ENCODE data around the gene FCN3. TPM values are rescaled to one million over a fixed set of nuclear protein-coding genes. Genes with fewer than 3 reads are reported as not detected.

FCN3 gene
- polyA plus RNA-seq, 2 donors, result 1.6 to 2.6 TPM

DNA sequence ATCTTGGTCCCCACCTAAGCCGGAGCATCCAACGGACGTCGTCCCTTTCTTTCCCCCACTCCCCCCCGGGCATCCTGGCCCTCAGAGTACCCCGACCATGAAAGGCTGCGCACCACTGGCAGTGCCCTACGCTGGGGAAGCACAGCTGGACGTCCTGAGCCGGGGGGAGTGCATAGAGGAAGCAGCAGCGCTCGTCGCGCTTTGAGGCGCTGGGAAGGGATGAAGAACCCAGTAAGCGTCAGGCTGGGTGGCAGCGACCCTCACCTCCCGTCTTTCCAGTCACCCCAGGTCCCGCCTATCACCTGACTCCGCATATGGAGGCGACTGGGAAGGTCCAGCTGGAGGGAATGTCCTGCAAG lies 13.6 kb downstream of the FCN3 start:
- WGBS, 2 donors, result 88 to 90% methylated on average over 21 of the region's 21 CpGs
- no peaks in the 10 kb centered on the region for H3K27me3 ChIP-seq (ENCODE audit: control insufficient read depth in 1 of 2, insufficient read depth in 2 of 2, low read length in 2 of 2)
- H3K27ac ChIP-seq (ENCODE audit: low read depth in 2 of 2, low read length in 1 of 2), result no peak overlapping the region
- peaks cover 28 to 71% of the 10 kb centered on the region in 2 donors for H3K36me3 ChIP-seq (ENCODE audit: control insufficient read depth in 2 of 2, insufficient read depth in 2 of 2, low read length in 1 of 2)
- no peaks in the 10 kb centered on the region for H3K9me3 ChIP-seq (ENCODE audit: control insufficient read depth in 2 of 2, insufficient read depth in 1 of 2, low read depth in 1 of 2, low read length in 1 of 2)
- H3K4me1 ChIP-seq (ENCODE audit: control insufficient read depth in 2 of 2, insufficient read depth in 2 of 2, low read length in 1 of 2), result peaks cover 6 to 21% of the 10 kb centered on the region in 2 donors
- H3K4me3 ChIP-seq (ENCODE audit: low read depth in 1 of 2, low read length in 2 of 2), result no peak overlapping the region

DNA sequence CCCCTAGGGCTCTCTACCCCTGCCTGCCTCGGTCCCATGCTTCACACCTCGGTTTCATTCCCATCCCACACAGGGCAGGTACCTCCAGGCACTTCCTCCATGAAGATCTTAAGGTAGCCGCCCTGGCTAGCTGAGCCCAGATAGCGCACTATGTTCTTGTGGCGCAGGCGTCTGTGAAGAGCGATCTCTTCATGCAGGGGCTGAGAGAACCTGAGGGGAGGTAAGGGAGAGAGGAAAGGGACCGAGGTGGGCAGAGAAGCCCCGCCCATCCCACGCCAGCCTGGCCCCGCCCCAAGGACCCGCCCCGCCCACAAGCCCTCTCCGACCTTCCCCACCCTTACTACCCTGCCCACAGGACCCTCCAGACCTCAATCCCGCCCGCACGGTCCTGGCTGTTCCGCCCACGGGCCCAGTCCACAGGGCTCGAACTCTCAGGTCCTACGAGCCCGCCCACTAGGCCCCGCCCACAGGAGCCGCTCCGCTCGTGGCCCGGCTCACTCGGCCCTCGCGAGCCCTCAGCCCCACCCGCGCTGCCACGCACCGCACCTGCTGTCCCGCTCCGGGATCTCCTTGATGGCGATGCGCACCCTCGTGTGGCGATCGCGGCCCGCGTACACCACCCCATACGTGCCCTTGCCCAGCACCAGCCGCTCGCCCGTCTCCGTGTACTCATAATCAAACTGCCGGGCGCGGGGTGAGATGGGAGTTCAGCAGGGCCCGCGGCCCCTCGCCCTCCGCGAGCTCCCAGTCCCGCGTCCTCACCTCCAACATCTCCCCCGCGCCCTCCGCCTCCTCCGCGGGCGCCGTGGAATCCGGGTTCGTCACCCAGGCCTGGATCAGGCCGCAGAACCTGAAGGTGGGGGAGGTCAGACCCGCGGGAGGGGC lies 14.2 kb downstream of the FCN3 start:
- no peaks in the 10 kb centered on the region for H3K9me3 ChIP-seq (ENCODE audit: control insufficient read depth in 2 of 2, insufficient read depth in 1 of 2, low read depth in 1 of 2, low read length in 1 of 2)
- no peaks in the 10 kb centered on the region for H3K27me3 ChIP-seq (ENCODE audit: control insufficient read depth in 1 of 2, insufficient read depth in 2 of 2, low read length in 2 of 2)
- H3K27ac ChIP-seq (ENCODE audit: low read depth in 2 of 2, low read length in 1 of 2), result no peak overlapping the region
- no peak overlapping the region for H3K4me3 ChIP-seq (ENCODE audit: low read depth in 1 of 2, low read length in 2 of 2)
- peaks cover 28 to 77% of the 10 kb centered on the region in 2 donors for H3K36me3 ChIP-seq (ENCODE audit: control insufficient read depth in 2 of 2, insufficient read depth in 2 of 2, low read length in 1 of 2)
- 49 to 59% methylated on average over 65 to 71 of the region's 71 CpGs for WGBS, 2 donors
- H3K4me1 ChIP-seq (ENCODE audit: control insufficient read depth in 2 of 2, insufficient read depth in 2 of 2, low read length in 1 of 2), result peaks cover 6 to 21% of the 10 kb centered on the region in 2 donors

DNA sequence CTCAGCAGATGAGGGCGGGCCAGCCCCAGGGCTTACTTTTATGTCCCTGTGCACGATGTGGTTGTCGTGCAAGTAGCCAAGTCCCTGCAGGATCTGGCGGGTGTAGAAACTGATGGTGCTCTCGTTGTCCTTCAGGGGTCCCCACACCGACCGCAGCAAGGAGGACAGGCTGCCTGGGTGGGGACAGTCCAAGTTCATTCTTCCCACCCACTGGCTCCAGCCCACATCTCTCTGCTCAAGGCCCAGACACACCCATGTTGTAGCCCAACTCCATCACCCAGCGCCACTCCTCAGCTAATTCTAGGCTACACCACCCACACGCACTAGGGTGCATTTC lies 14.8 kb downstream of the FCN3 start:
- H3K36me3 ChIP-seq (ENCODE audit: control insufficient read depth in 2 of 2, insufficient read depth in 2 of 2, low read length in 1 of 2), result peaks cover 28 to 81% of the 10 kb centered on the region in 2 donors
- WGBS, 2 donors, result 56 to 63% methylated on average over 9 of the region's 9 CpGs
- H3K4me1 ChIP-seq (ENCODE audit: control insufficient read depth in 2 of 2, insufficient read depth in 2 of 2, low read length in 1 of 2), result peaks cover 6 to 17% of the 10 kb centered on the region in 2 donors
- no peaks in the 10 kb centered on the region for H3K9me3 ChIP-seq (ENCODE audit: control insufficient read depth in 2 of 2, insufficient read depth in 1 of 2, low read depth in 1 of 2, low read length in 1 of 2)
- no peak overlapping the region for H3K4me3 ChIP-seq (ENCODE audit: low read depth in 1 of 2, low read length in 2 of 2)
- no peaks in the 10 kb centered on the region for H3K27me3 ChIP-seq (ENCODE audit: control insufficient read depth in 1 of 2, insufficient read depth in 2 of 2, low read length in 2 of 2)
- no peak overlapping the region for H3K27ac ChIP-seq (ENCODE audit: low read depth in 2 of 2, low read length in 1 of 2)

DNA sequence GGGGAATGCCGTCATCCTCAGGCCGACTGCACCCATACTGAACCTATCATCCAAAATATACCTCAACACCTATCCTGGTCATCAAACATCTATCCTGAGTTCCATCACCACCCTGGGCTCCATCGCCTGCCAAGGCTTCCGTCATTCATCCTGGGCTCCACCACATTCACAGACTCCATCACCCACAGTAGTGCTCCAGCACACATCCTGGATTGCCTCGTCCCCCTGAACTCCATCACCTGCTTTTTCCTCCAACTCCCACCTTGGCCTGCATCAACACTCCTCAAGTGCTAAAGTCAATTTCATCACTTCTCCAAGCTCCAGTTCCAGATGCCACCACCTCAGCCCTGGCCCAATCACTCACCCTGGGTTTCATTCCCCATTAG lies 15.7 kb downstream of the FCN3 start:
- Histone ChIP-seq H3K27me3 (ENCODE audit: control insufficient read depth in 1 of 2, insufficient read depth in 2 of 2, low read length in 2 of 2) (no peaks in the 10 kb centered on the region), H3K36me3 (ENCODE audit: control insufficient read depth in 2 of 2, insufficient read depth in 2 of 2, low read length in 1 of 2) (peaks cover 28 to 75% of the 10 kb centered on the region in 2 donors), H3K4me1 (ENCODE audit: control insufficient read depth in 2 of 2, insufficient read depth in 2 of 2, low read length in 1 of 2) (peaks cover 3 to 14% of the 10 kb centered on the region in 2 donors), H3K4me3 (ENCODE audit: low read depth in 1 of 2, low read length in 2 of 2) (no peak overlapping the region), H3K9me3 (ENCODE audit: control insufficient read depth in 2 of 2, insufficient read depth in 1 of 2, low read depth in 1 of 2, low read length in 1 of 2) (no peaks in the 10 kb centered on the region), H3K27ac (ENCODE audit: low read depth in 2 of 2, low read length in 1 of 2) (no peak overlapping the region)
- 94 to 98% methylated on average over 5 of the region's 5 CpGs for WGBS, 2 donors

DNA sequence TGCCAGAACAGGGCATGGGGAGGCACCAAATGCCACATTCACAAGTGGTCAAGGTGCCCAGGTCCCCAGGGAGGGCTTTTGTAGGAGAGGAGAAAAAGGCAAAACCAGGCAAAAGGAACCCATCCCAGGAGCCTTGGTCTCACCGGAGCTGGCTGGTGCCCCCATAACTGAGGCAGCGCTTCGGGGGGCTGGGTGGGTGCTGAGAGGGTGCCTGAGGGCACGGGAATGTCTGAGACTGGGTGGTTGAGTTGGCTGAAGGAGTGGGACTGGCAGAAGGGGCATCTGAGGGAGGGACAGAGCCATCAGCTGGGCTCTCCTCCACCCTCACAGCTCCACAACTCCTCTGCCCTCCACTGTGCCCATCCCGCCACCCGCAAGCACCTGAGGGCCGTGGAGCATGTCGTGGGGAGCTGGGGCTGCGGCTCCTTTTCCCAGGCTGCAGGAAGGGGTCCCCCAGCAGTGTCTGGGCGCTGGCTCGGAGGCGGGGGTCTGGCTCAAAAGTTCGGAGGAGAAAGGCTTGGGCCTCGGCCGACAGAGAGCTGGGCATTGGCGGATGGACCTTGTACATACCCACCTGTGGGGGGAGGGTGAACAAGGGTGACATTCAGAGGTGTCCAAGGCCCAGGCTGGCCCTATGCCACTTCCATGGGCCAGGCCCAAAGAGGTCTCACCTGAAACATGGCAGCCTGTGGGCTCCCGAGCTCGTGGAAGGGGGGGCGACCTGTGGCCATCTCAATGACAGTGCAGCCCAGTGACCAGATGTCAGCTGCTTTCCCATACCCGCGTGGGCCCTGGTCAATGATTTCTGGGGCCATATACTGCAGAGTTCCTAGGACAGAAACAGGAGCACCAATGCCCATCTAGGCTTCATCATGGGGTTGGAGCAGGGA lies 16.3 kb downstream of the FCN3 start:
- Histone ChIP-seq H3K27ac (ENCODE audit: low read depth in 2 of 2, low read length in 1 of 2) (peak overlapping the region in 1 of 2 donors; percentile 22), H3K36me3 (ENCODE audit: control insufficient read depth in 2 of 2, insufficient read depth in 2 of 2, low read length in 1 of 2) (peaks cover 28 to 73% of the 10 kb centered on the region in 2 donors)

DNA sequence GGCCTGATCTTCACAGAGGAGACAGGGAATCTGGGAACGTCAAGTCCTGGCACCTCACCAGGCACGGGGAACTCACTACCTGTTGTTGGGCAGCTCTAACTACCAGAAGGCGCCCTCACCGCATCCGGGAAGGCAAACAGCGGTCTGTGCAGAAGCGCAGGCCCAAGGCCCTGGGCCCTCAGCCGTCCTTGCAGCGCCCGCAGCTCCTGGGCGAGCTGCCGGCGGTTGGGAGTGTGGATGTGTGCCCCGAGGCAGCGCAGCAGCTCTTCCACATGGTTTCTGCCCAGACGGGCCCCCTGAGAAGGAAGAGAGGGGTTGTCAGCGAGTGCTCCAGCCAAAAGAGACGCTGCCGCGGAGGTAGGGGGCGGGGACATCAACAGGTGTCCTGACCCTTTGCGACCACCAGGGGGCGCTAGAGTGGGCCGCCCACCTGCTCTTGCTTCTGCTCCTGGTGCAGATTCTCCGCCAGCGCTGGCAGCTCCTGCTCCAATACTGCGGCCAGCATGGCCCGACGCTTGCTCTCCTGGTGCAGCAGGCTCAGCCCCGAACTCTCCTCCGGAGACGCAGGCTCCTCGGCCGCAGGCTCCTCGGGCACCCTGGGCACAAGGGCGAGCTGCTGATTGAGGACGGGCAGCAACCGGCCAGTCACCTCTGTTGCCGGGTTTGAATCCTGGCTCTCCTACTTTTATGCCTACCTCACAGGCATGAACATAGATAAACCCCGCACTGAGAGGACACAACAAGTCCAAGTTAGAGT lies 17.2 kb downstream of the FCN3 start:
- peak overlapping the region; percentile 53 to 71 for H3K27ac ChIP-seq (ENCODE audit: low read depth in 2 of 2, low read length in 1 of 2)
- WGBS, 2 donors, result 24 to 25% methylated on average over 37 to 40 of the region's 40 CpGs
- H3K27me3 ChIP-seq (ENCODE audit: control insufficient read depth in 1 of 2, insufficient read depth in 2 of 2, low read length in 2 of 2), result no peaks in the 10 kb centered on the region
- H3K4me1 ChIP-seq (ENCODE audit: control insufficient read depth in 2 of 2, insufficient read depth in 2 of 2, low read length in 1 of 2), result peaks cover 3 to 14% of the 10 kb centered on the region in 2 donors
- peak overlapping the region in 1 of 2 donors; percentile 28 for H3K4me3 ChIP-seq (ENCODE audit: low read depth in 1 of 2, low read length in 2 of 2)
- peaks cover 25 to 68% of the 10 kb centered on the region in 2 donors for H3K36me3 ChIP-seq (ENCODE audit: control insufficient read depth in 2 of 2, insufficient read depth in 2 of 2, low read length in 1 of 2)
- no peaks in the 10 kb centered on the region for H3K9me3 ChIP-seq (ENCODE audit: control insufficient read depth in 2 of 2, insufficient read depth in 1 of 2, low read depth in 1 of 2, low read length in 1 of 2)

More for the DNA sequence above, 16.3 kb downstream of the FCN3 start:
- 91 to 92% methylated on average over 21 of the region's 21 CpGs for WGBS, 2 donors
- Histone ChIP-seq H3K4me1 (ENCODE audit: control insufficient read depth in 2 of 2, insufficient read depth in 2 of 2, low read length in 1 of 2) (peaks cover 3 to 14% of the 10 kb centered on the region in 2 donors), H3K9me3 (ENCODE audit: control insufficient read depth in 2 of 2, insufficient read depth in 1 of 2, low read depth in 1 of 2, low read length in 1 of 2) (no peaks in the 10 kb centered on the region), H3K27me3 (ENCODE audit: control insufficient read depth in 1 of 2, insufficient read depth in 2 of 2, low read length in 2 of 2) (no peaks in the 10 kb centered on the region), H3K4me3 (ENCODE audit: low read depth in 1 of 2, low read length in 2 of 2) (no peak overlapping the region)

DNA sequence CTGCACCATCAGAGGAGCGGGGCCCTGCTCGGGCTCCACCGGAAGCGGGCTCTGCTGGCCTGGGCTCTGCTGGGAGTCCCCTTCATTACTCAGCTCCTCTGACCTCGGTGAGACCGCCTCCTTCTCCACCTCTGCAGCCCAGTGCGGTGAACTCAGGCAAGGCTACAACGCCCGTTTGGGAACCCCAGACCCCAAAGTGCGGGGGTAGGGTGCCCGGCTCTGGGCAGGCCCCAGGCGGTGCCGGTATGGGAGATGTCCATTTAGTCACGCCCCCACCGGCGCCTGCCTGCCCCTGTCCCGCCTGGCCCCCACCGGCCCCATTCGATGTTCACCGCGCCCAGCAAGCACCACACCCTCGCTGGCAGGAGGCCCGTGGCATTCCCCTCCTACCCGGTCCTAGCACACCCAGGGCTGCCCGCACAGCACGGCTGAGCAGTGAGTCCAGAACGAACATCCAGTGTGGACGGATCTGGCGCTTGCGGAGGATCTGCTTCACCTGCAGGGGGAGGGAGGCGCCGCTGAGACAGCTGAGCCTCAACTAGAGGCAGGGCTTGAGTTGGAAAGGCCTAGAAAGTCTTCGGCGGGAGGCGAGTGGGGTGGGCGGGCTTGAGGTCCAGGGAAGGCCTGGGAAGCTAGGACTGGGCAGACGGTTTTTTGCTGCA lies 17.9 kb downstream of the FCN3 start:
- peaks cover 3 to 14% of the 10 kb centered on the region in 2 donors for H3K4me1 ChIP-seq (ENCODE audit: control insufficient read depth in 2 of 2, insufficient read depth in 2 of 2, low read length in 1 of 2)
- H3K27me3 ChIP-seq (ENCODE audit: control insufficient read depth in 1 of 2, insufficient read depth in 2 of 2, low read length in 2 of 2), result no peaks in the 10 kb centered on the region
- H3K36me3 ChIP-seq (ENCODE audit: control insufficient read depth in 2 of 2, insufficient read depth in 2 of 2, low read length in 1 of 2), result peaks cover 20 to 61% of the 10 kb centered on the region in 2 donors
- WGBS, 2 donors, result 48 to 51% methylated on average over 37 of the region's 37 CpGs
- no peaks in the 10 kb centered on the region for H3K9me3 ChIP-seq (ENCODE audit: control insufficient read depth in 2 of 2, insufficient read depth in 1 of 2, low read depth in 1 of 2, low read length in 1 of 2)
- no peak overlapping the region for H3K4me3 ChIP-seq (ENCODE audit: low read depth in 1 of 2, low read length in 2 of 2)
- peak overlapping the region; percentile 53 to 71 for H3K27ac ChIP-seq (ENCODE audit: low read depth in 2 of 2, low read length in 1 of 2)

DNA sequence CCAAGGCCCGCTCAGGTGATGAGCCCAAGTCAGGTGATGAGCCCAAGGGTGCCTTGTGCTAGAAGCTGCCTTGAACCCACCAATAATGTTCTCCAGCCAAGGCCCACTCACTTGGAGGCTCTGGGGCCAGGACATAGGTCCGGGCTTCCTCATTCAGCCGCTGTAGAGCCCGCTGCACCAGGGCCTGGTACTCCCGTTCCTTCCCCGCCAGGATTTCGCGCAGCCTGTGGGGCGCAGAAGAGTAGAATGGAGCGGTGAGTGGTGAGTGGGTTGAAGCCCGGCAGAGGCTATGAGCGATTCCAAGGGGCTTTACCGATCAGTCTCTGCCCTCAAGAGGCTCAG lies 18.4 kb downstream of the FCN3 start:
- Histone ChIP-seq H3K4me1 (ENCODE audit: control insufficient read depth in 2 of 2, insufficient read depth in 2 of 2, low read length in 1 of 2) (peaks cover 3 to 15% of the 10 kb centered on the region in 2 donors), H3K36me3 (ENCODE audit: control insufficient read depth in 2 of 2, insufficient read depth in 2 of 2, low read length in 1 of 2) (peaks cover 17 to 56% of the 10 kb centered on the region in 2 donors), H3K27ac (ENCODE audit: low read depth in 2 of 2, low read length in 1 of 2) (peak overlapping the region; percentile 53 to 71), H3K9me3 (ENCODE audit: control insufficient read depth in 2 of 2, insufficient read depth in 1 of 2, low read depth in 1 of 2, low read length in 1 of 2) (no peaks in the 10 kb centered on the region), H3K27me3 (ENCODE audit: control insufficient read depth in 1 of 2, insufficient read depth in 2 of 2, low read length in 2 of 2) (no peaks in the 10 kb centered on the region), H3K4me3 (ENCODE audit: low read depth in 1 of 2, low read length in 2 of 2) (no peak overlapping the region)
- 80 to 81% methylated on average over 13 of the region's 13 CpGs for WGBS, 2 donors

DNA sequence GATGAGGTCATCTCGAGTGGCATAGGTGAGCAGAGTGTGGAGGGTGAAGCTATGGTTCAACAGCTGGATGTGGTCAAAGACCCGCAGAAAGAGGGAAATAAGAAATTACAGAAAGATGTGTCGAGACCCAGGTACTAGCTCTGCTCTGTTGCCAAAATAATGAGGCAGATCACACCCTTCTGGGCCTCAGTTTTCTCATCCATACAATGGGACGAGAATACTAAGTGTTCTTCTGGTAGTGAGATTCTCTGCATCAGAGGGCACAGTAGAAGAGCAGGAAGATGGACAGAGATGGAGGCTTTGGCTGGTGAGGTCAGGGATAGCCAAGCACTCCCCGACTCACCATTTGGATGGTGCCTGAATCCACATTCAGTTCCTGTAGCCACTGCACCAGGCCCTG lies 18.9 kb downstream of the FCN3 start:
- no peaks in the 10 kb centered on the region for H3K9me3 ChIP-seq (ENCODE audit: control insufficient read depth in 2 of 2, insufficient read depth in 1 of 2, low read depth in 1 of 2, low read length in 1 of 2)
- no peaks in the 10 kb centered on the region for H3K27me3 ChIP-seq (ENCODE audit: control insufficient read depth in 1 of 2, insufficient read depth in 2 of 2, low read length in 2 of 2)
- H3K36me3 ChIP-seq (ENCODE audit: control insufficient read depth in 2 of 2, insufficient read depth in 2 of 2, low read length in 1 of 2), result peaks cover 15 to 54% of the 10 kb centered on the region in 2 donors
- H3K4me3 ChIP-seq (ENCODE audit: low read depth in 1 of 2, low read length in 2 of 2), result no peak overlapping the region
- peaks cover 3 to 20% of the 10 kb centered on the region in 2 donors for H3K4me1 ChIP-seq (ENCODE audit: control insufficient read depth in 2 of 2, insufficient read depth in 2 of 2, low read length in 1 of 2)
- H3K27ac ChIP-seq (ENCODE audit: low read depth in 2 of 2, low read length in 1 of 2), result peak overlapping the region in 1 of 2 donors; percentile 34
- 87 to 88% methylated on average over 5 of the region's 5 CpGs for WGBS, 2 donors
